C4-2B (cell line): Measurements from ENCODE around the gene AP1M1.

Source experiments
- ZFX ChIP-seq: fragments of 450-650 bp; IDR thresholded peaks from 2 replicates; pipeline ENCODE4 v1.6.1; 2017
- TF ChIP-seq, protein P1 (sequence below): fragments of 450-650 bp; conservative IDR thresholded peaks from 2 replicates; pipeline ENCODE4 v1.5.1; 2017; ENCODE audit warnings: mild to moderate bottlenecking

GRCh38 chr19:16262618-16263017 is 64.9 kb downstream of the AP1M1 start:
- TF ChIP-seq, protein P1, sequence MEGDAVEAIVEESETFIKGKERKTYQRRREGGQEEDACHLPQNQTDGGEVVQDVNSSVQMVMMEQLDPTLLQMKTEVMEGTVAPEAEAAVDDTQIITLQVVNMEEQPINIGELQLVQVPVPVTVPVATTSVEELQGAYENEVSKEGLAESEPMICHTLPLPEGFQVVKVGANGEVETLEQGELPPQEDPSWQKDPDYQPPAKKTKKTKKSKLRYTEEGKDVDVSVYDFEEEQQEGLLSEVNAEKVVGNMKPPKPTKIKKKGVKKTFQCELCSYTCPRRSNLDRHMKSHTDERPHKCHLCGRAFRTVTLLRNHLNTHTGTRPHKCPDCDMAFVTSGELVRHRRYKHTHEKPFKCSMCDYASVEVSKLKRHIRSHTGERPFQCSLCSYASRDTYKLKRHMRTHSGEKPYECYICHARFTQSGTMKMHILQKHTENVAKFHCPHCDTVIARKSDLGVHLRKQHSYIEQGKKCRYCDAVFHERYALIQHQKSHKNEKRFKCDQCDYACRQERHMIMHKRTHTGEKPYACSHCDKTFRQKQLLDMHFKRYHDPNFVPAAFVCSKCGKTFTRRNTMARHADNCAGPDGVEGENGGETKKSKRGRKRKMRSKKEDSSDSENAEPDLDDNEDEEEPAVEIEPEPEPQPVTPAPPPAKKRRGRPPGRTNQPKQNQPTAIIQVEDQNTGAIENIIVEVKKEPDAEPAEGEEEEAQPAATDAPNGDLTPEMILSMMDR = no peak
- no peak for TF ChIP-seq ZFX
